ENCODE data around the gene CNTD1.

CNTD1 gene

DNA sequence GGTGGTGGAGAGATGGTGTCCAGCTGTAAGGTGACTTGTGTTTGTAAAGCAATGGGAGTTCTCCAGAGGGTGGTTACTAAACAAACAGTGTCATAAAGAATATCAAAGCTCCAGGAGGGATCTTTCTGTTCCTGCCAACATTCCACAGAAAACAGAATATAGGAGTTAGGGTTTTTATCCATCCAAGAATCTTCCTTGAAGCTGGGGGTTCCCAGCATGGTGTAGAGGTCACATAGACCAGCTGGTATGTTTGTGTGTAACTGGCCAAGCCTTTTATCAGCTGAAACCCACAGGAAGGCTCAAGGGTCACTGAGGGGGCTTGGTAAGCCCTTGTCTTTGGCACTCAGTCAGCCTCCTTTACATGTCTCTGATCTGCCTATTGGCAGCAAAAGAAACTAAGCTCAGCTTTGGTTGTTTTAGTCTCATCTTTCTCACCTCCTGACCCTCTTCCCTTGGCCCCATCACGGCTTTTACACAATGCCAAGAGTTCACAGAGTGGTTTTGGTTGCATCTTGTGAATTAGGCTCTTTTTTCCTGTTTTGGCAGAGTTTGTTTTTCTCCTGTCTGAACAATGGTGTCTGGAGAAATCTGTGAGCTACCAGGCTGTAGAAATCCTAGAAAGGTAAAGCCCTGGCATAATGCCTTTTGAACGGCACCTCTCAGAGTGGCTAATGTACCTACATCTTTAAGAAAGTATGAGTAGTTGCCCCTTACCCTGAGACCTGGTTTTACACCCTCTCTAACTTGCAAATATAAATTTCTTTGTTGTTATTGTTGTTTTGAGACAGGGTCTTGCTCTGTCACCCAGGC is 4.6 kb downstream of the CNTD1 start:
- Histone ChIP-seq H3K27me3 (replicated peaks in 2 of 5; ENCODE audit: control insufficient read depth in 4 of 5, insufficient read depth in 5 of 5, low read length in 4 of 5) (no peaks in the 10 kb centered on the region), H3K4me3 (ENCODE audit: control insufficient read depth in 1 of 7, extremely low read depth in 1 of 7, insufficient read depth in 4 of 7, low read depth in 2 of 7, low read length in 6 of 7) (no peak overlapping the region), H3K36me3 (ENCODE audit: control insufficient read depth in 4 of 4, insufficient read depth in 4 of 4, low read length in 3 of 4) (no peaks in the 10 kb centered on the region), H3K9me3 (ENCODE audit: control extremely low read depth in 1 of 5, control insufficient read depth in 4 of 5, insufficient read depth in 2 of 5, low read depth in 1 of 5, low read length in 4 of 5) (no peaks in the 10 kb centered on the region), H3K27ac (ENCODE audit: insufficient read depth in 1 of 2, low read depth in 1 of 2, low read length in 2 of 2, poor library complexity in 1 of 2, severe bottlenecking in 2 of 2) (no peak overlapping the region), H3K4me1 (ENCODE audit: control extremely low read depth in 1 of 4, control insufficient read depth in 4 of 4, insufficient read depth in 4 of 4, low read length in 3 of 4) (peaks cover 0 to 6% (median 2%) of the 10 kb centered on the region in 4 experiments)
- no CpG with 5 or more reads among the region's 2 CpGs for WGBS (ENCODE audit: insufficient coverage)
- no peak for DNase-seq
- ChIA-PET CTCF (interaction anchor here (1.2 to 1.6 kb wide), 3 partner anchors 12 to 16 kb away, joined by 3 to 5 read pairs (median 3); no protein-coding TSS in a partner anchor), POLR2A (interaction anchor here (0.6 to 1.0 kb wide), 3 partner anchors 8 to 1284 kb away, joined by 3 to 5 read pairs (median 3); no protein-coding TSS in a partner anchor)

DNA sequence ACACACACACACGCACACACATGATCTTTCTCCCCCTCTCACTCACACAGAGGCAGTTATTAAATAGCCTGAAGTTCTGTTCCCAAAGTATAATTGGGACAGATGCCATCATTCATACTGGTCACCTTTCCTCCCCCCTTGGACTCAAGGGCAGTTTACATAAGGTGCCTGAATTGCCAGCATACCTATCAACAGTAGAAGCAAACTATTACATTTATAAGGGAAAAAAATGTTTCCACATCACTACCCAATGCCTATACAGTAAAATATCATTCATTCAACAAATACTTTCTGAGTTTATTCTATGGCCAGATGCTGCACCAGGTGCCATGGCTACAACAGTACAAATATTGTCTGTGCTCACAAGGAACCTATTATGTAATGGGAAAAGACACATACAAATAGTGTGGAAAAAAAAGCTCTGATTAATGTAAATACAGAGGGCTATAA is 6.3 kb downstream of the CNTD1 start:
- peaks cover 3 to 9% (median 6%) of the 10 kb centered on the region in 4 experiments for H3K36me3 ChIP-seq (ENCODE audit: control insufficient read depth in 4 of 4, insufficient read depth in 4 of 4, low read length in 3 of 4)
- no peak for DNase-seq
- H3K4me3 ChIP-seq (ENCODE audit: control insufficient read depth in 1 of 7, extremely low read depth in 1 of 7, insufficient read depth in 4 of 7, low read depth in 2 of 7, low read length in 6 of 7) = no peak overlapping the region
- no peaks in the 10 kb centered on the region for H3K27me3 ChIP-seq (replicated peaks in 2 of 5; ENCODE audit: control insufficient read depth in 4 of 5, insufficient read depth in 5 of 5, low read length in 4 of 5)
- no CpG with 5 or more reads among the region's 1 CpG for WGBS (ENCODE audit: insufficient coverage)
- POLR2A ChIA-PET = no interaction called here
- no peaks in the 10 kb centered on the region for H3K9me3 ChIP-seq (ENCODE audit: control extremely low read depth in 1 of 5, control insufficient read depth in 4 of 5, insufficient read depth in 2 of 5, low read depth in 1 of 5, low read length in 4 of 5)
- H3K27ac ChIP-seq (ENCODE audit: insufficient read depth in 1 of 2, low read depth in 1 of 2, low read length in 2 of 2, poor library complexity in 1 of 2, severe bottlenecking in 2 of 2) = no peak overlapping the region
- CTCF ChIA-PET = interaction anchor here (0.7 to 1.0 kb wide), 3 partner anchors 10 to 32 kb away, joined by 3 to 6 read pairs (median 3); partner anchors contain the start of gene VPS25
- H3K4me1 ChIP-seq (ENCODE audit: control extremely low read depth in 1 of 4, control insufficient read depth in 4 of 4, insufficient read depth in 4 of 4, low read length in 3 of 4) = no peaks in the 10 kb centered on the region

DNA sequence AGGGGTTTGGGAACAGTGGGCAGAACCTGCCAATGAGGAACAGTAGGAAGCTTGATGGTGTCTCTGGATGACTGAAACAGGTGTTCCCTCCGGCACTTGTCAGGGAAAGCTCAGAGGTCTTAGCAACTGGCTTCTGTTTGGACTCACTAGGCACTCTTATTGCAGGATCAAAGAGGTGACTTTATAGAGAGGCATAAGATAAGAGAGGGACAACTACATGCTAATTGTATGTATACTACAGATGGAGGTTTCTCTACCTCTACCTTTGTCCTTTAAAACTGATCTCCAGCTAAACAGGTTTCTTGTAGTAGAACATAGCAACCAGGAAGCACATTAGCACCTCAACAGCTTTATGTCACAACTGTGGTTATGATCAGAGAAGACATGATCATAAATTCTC is 7.6 kb downstream of the CNTD1 start:
- WGBS (ENCODE audit: insufficient coverage) = no CpG with 5 or more reads among the region's 1 CpG
- ChIA-PET CTCF (interaction anchor here (1.0 to 6.6 kb wide), 2 partner anchors 15 to 33 kb away, joined by 3 to 51 read pairs; partner anchors contain the start of genes BECN1 and VPS25), POLR2A (no interaction called here)

DNA sequence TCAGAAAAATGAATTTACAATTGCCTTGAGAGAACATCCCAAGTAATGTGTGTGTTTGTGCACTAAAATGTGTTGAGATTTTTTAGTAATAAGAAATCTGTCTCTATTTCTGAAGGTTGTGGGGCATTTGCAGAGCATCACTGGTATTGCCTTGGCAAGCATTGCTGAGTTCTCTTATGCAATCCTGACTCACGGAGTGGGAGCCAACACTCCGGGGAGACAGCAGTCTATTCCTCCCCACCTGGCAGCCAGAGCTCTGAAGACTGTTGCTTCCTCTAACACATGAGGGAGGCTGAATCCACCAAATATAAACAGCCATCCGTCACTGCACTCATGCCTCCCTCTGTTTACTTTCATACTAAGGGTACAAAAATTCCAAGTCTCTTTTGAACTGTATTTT is 10.6 kb downstream of the CNTD1 start:
- Histone ChIP-seq H3K27ac (ENCODE audit: insufficient read depth in 1 of 2, low read depth in 1 of 2, low read length in 2 of 2, poor library complexity in 1 of 2, severe bottlenecking in 2 of 2) (no peak overlapping the region), H3K4me1 (ENCODE audit: control extremely low read depth in 1 of 4, control insufficient read depth in 4 of 4, insufficient read depth in 4 of 4, low read length in 3 of 4) (no peaks in the 10 kb centered on the region), H3K36me3 (ENCODE audit: control insufficient read depth in 4 of 4, insufficient read depth in 4 of 4, low read length in 3 of 4) (peaks cover 16 to 35% (median 26%) of the 10 kb centered on the region in 4 experiments), H3K9me3 (ENCODE audit: control extremely low read depth in 1 of 5, control insufficient read depth in 4 of 5, insufficient read depth in 2 of 5, low read depth in 1 of 5, low read length in 4 of 5) (no peaks in the 10 kb centered on the region), H3K4me3 (ENCODE audit: control insufficient read depth in 1 of 7, extremely low read depth in 1 of 7, insufficient read depth in 4 of 7, low read depth in 2 of 7, low read length in 6 of 7) (no peak overlapping the region), H3K27me3 (replicated peaks in 2 of 5; ENCODE audit: control insufficient read depth in 4 of 5, insufficient read depth in 5 of 5, low read length in 4 of 5) (no peaks in the 10 kb centered on the region)
- ChIA-PET CTCF (interaction anchor here (1.3 to 6.6 kb wide), 2 partner anchors 12 to 15 kb away, joined by 3 to 51 read pairs; partner anchors contain the start of gene BECN1), POLR2A (interaction anchor here (0.6 kb wide), 1 partner anchor 16 kb away, joined by 3 read pairs; no protein-coding TSS in a partner anchor)
- WGBS (ENCODE audit: insufficient coverage) = 94% methylated on average over 3 of the region's 3 CpGs
- DNase-seq = no peak

More for the DNA sequence above, 7.6 kb downstream of the CNTD1 start:
- Histone ChIP-seq H3K4me1 (ENCODE audit: control extremely low read depth in 1 of 4, control insufficient read depth in 4 of 4, insufficient read depth in 4 of 4, low read length in 3 of 4) (no peaks in the 10 kb centered on the region), H3K36me3 (ENCODE audit: control insufficient read depth in 4 of 4, insufficient read depth in 4 of 4, low read length in 3 of 4) (peaks cover 6 to 21% (median 14%) of the 10 kb centered on the region in 4 experiments), H3K9me3 (ENCODE audit: control extremely low read depth in 1 of 5, control insufficient read depth in 4 of 5, insufficient read depth in 2 of 5, low read depth in 1 of 5, low read length in 4 of 5) (no peaks in the 10 kb centered on the region), H3K27me3 (replicated peaks in 2 of 5; ENCODE audit: control insufficient read depth in 4 of 5, insufficient read depth in 5 of 5, low read length in 4 of 5) (no peaks in the 10 kb centered on the region), H3K4me3 (ENCODE audit: control insufficient read depth in 1 of 7, extremely low read depth in 1 of 7, insufficient read depth in 4 of 7, low read depth in 2 of 7, low read length in 6 of 7) (no peak overlapping the region), H3K27ac (ENCODE audit: insufficient read depth in 1 of 2, low read depth in 1 of 2, low read length in 2 of 2, poor library complexity in 1 of 2, severe bottlenecking in 2 of 2) (no peak overlapping the region)
- DNase-seq = no peak

DNA sequence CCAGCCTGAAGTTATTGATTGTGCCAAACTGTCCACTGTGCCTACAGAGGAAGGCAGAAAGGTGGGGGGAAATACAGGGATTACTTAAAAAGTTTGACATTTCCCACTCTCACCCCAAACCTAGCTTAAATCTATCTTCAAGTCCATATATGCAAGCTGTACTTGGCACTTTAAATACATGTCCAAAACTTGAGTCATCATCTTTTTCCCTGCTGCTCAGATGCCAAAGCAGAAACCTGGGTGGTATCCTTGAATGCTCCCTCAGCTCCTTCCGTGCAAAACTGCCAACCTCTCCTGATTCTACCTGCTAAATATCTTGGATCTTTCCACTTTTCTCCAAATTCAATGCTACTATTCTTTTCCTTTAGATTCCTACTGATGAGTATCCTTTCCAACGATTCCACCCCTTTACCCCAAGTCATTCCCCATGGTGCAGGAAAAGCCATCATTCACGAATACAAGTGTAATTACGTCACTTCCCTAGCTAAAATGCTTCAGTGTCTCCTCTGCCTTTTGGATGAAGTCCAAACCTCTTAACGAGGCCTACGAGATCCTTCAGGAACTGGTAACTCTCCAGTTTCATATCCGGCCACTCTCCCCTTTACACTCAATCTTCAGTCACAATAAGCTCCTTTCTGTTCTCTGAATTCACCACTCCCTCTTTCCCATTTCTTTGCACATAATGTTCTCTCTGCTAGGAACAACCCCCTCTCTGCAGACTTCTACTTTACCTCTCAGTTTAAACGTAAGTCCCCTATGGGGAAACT is 16.2 kb downstream of the CNTD1 start:
- Histone ChIP-seq H3K4me1 (ENCODE audit: control extremely low read depth in 1 of 4, control insufficient read depth in 4 of 4, insufficient read depth in 4 of 4, low read length in 3 of 4) (no peaks in the 10 kb centered on the region), H3K4me3 (ENCODE audit: control insufficient read depth in 1 of 7, extremely low read depth in 1 of 7, insufficient read depth in 4 of 7, low read depth in 2 of 7, low read length in 6 of 7) (no peak overlapping the region), H3K27me3 (replicated peaks in 2 of 5; ENCODE audit: control insufficient read depth in 4 of 5, insufficient read depth in 5 of 5, low read length in 4 of 5) (no peaks in the 10 kb centered on the region), H3K9me3 (ENCODE audit: control extremely low read depth in 1 of 5, control insufficient read depth in 4 of 5, insufficient read depth in 2 of 5, low read depth in 1 of 5, low read length in 4 of 5) (no peaks in the 10 kb centered on the region), H3K36me3 (ENCODE audit: control insufficient read depth in 4 of 4, insufficient read depth in 4 of 4, low read length in 3 of 4) (peaks cover 34 to 82% (median 64%) of the 10 kb centered on the region in 4 experiments), H3K27ac (ENCODE audit: insufficient read depth in 1 of 2, low read depth in 1 of 2, low read length in 2 of 2, poor library complexity in 1 of 2, severe bottlenecking in 2 of 2) (no peak overlapping the region)
- CTCF ChIA-PET = interaction anchor here (0.6 to 1.2 kb wide), 4 partner anchors 10 to 686 kb away, joined by 3 to 5 read pairs (median 3); partner anchors contain the start of gene BECN1
- no peak for DNase-seq
- POLR2A ChIA-PET = interaction anchor here (1.5 kb wide), 1 partner anchor 12 kb away, joined by 3 read pairs; no protein-coding TSS in a partner anchor
- WGBS (ENCODE audit: insufficient coverage) = 92% methylated on average over 8 of the region's 8 CpGs

DNA sequence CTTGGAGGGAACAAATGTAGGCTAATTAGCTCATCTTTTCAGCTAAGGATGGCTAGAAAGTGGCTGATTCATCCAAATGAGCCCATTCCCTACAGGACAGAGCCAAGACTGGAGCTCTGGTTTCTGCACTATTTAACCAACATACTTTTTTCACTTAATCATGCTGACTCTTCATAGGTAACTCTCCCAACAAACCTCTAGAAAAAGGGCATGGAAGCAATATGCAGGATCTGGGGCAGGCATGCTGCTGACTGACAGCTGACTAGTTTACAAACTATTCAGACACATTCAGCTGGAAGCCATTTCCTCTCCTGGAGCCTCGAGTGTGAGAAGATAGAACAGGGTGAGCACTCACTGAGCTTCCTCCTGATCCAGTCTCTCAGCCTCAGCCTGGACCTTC is 19.2 kb downstream of the CNTD1 start:
- Histone ChIP-seq H3K9me3 (ENCODE audit: control extremely low read depth in 1 of 5, control insufficient read depth in 4 of 5, insufficient read depth in 2 of 5, low read depth in 1 of 5, low read length in 4 of 5) (no peaks in the 10 kb centered on the region), H3K4me1 (ENCODE audit: control extremely low read depth in 1 of 4, control insufficient read depth in 4 of 4, insufficient read depth in 4 of 4, low read length in 3 of 4) (peaks cover 0 to 4% (median under 1%) of the 10 kb centered on the region in 4 experiments), H3K27ac (ENCODE audit: insufficient read depth in 1 of 2, low read depth in 1 of 2, low read length in 2 of 2, poor library complexity in 1 of 2, severe bottlenecking in 2 of 2) (no peak overlapping the region), H3K4me3 (ENCODE audit: control insufficient read depth in 1 of 7, extremely low read depth in 1 of 7, insufficient read depth in 4 of 7, low read depth in 2 of 7, low read length in 6 of 7) (no peak overlapping the region), H3K36me3 (ENCODE audit: control insufficient read depth in 4 of 4, insufficient read depth in 4 of 4, low read length in 3 of 4) (peaks cover 24 to 75% (median 61%) of the 10 kb centered on the region in 4 experiments), H3K27me3 (replicated peaks in 2 of 5; ENCODE audit: control insufficient read depth in 4 of 5, insufficient read depth in 5 of 5, low read length in 4 of 5) (no peaks in the 10 kb centered on the region)
- 67% methylated on average over 1 of the region's 1 CpG for WGBS (ENCODE audit: insufficient coverage)
- POLR2A ChIA-PET = no interaction called here
- no peak for DNase-seq
- CTCF ChIA-PET = interaction anchor here (0.9 to 8.6 kb wide), 7 partner anchors 9 to 119 kb away, joined by 3 to 51 read pairs (median 3); no protein-coding TSS in a partner anchor

Measured in common myeloid progenitor, CD34-positive (primary cell).